H1 (cell line): ENCODE measurements around the gene MBD5.

ENCODE experiments used
- EP300 ChIP-seq, 2 experiments: IDR thresholded peaks; 1 replicate in 1 of 2; 2 replicates in 1 of 2; pipeline ENCODE4 v1.6.1; 2011 to 2012; ENCODE audit warnings: low read depth in 2 of 2, low read length in 2 of 2, mild to moderate bottlenecking in 2 of 2, borderline replicate concordance in 1 of 2, inconsistent platforms in 1 of 2, moderate library complexity in 1 of 2
- HDAC6 ChIP-seq: IDR thresholded peaks from one replicate; pipeline ENCODE4 v1.7.1; 2012; ENCODE audit warnings: low read depth, mild to moderate bottlenecking, inconsistent platforms, low read length, moderate library complexity
- POLR2AphosphoS5 ChIP-seq: IDR thresholded peaks from 2 replicates; pipeline ENCODE4 v1.6.1; 2011; ENCODE audit warnings: low read depth, low read length
- SP4 ChIP-seq: IDR thresholded peaks from 2 replicates; pipeline ENCODE4 v1.6.1; 2012; ENCODE audit warnings: low read length, inconsistent platforms
- TAF1 ChIP-seq: IDR thresholded peaks from 2 replicates; pipeline ENCODE4 v1.6.1; 2011; ENCODE audit warnings: mild to moderate bottlenecking, low read depth, low read length
- TF ChIP-seq, protein P1 (sequence below), 3 experiments: IDR thresholded peaks; 1 replicate in 2 of 3; 2 replicates in 1 of 3; pipeline versions ENCODE4 v1.5.1 to v1.6.1; 2011; ENCODE audit warnings: low read length in 3 of 3, mild to moderate bottlenecking in 3 of 3, inconsistent platforms in 2 of 3, low read depth in 1 of 3, moderate library complexity in 1 of 3; ENCODE audit not compliant: insufficient read depth in 1 of 3; ENCODE audit errors: control extremely low read depth in 1 of 3
- TF ChIP-seq, protein P2 (sequence below): IDR thresholded peaks from 2 replicates; pipeline ENCODE4 v1.6.1; 2011; ENCODE audit warnings: low read length, improper control_type of control experiment

DNA sequence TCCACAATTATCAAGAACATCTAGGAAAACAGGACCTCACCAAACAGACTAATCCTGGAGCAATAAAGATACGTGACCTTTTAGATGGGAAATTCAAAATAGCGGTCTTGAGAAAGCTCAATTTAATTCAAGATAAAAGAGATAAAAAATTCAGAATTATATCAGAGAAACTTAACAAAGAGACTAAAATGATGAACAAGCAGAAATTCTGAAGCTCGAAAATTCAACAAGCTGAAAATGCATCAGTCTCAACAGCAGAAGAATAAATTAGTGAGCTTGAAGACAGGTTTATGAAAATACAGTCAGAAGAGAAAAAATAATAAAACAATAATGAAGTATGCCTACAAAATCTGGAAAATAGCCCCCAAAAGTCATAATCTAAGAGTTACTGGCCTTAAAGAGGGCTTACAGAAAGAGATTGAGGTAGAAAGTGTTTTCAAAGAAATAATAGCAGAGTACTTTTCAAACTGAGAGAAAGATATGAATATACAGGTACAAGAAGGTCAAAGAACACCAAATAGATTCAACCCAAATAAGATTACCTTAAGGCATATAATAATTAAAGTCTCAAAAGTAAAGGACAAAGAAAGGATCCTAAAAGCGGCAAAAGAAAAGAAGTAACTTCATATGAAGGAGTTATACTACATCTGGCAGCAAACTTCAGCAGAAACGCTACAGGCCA is 13.5 kb upstream of the MBD5 start:
- TF ChIP-seq, protein P1, sequence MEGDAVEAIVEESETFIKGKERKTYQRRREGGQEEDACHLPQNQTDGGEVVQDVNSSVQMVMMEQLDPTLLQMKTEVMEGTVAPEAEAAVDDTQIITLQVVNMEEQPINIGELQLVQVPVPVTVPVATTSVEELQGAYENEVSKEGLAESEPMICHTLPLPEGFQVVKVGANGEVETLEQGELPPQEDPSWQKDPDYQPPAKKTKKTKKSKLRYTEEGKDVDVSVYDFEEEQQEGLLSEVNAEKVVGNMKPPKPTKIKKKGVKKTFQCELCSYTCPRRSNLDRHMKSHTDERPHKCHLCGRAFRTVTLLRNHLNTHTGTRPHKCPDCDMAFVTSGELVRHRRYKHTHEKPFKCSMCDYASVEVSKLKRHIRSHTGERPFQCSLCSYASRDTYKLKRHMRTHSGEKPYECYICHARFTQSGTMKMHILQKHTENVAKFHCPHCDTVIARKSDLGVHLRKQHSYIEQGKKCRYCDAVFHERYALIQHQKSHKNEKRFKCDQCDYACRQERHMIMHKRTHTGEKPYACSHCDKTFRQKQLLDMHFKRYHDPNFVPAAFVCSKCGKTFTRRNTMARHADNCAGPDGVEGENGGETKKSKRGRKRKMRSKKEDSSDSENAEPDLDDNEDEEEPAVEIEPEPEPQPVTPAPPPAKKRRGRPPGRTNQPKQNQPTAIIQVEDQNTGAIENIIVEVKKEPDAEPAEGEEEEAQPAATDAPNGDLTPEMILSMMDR (IDR thresholded peaks at IDR 0.05; ENCODE audit: control extremely low read depth in 1 of 3, insufficient read depth in 1 of 3, low read depth in 1 of 3, low read length in 3 of 3): no peak
- TF ChIP-seq SP4 (no peak), HDAC6 (no peak), EP300 (IDR thresholded peaks at IDR 0.05; ENCODE audit: borderline replicate concordance in 1 of 2, low read depth in 2 of 2, low read length in 2 of 2) (no peak), TAF1 (no peak), POLR2AphosphoS5 (no peak)
- TF ChIP-seq, protein P2, sequence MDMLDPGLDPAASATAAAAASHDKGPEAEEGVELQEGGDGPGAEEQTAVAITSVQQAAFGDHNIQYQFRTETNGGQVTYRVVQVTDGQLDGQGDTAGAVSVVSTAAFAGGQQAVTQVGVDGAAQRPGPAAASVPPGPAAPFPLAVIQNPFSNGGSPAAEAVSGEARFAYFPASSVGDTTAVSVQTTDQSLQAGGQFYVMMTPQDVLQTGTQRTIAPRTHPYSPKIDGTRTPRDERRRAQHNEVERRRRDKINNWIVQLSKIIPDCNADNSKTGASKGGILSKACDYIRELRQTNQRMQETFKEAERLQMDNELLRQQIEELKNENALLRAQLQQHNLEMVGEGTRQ: no peak
